ENCODE results near the gene TMEM250. TPM values are rescaled to one million over a fixed set of nuclear protein-coding genes. Genes with fewer than 3 reads are reported as not detected.

The TMEM250 gene
- polyA plus RNA-seq, 1 donor (not counting 4 experiments of a cell fraction or from before 2014, with no cell fraction given): 9.9 TPM

- peaks cover 24% of the 10 kb centered on the region for H3K4me1 ChIP-seq (ENCODE audit: control insufficient read depth, extremely low read depth, insufficient read depth, low read length)
- no peak for FAIRE-seq
Measured at GRCh38 chr9:136115641-136116359, 2.9 kb downstream of the TMEM250 start.

GRCh38 chr9:136115206-136115605 lies 3.5 kb downstream of the TMEM250 start:
- Histone ChIP-seq H3K36me3 (ENCODE audit: control insufficient read depth in 2 of 2, extremely low read depth in 1 of 2, insufficient read depth in 2 of 2, low read length in 2 of 2) (peaks cover 1 to 7% of the 10 kb centered on the region in 2 experiments), H3K4me1 (ENCODE audit: control insufficient read depth, extremely low read depth, insufficient read depth, low read length) (peaks cover 22% of the 10 kb centered on the region), H3K9me1 (ENCODE audit: control insufficient read depth, extremely low read depth, insufficient read depth, low read length) (no peaks in the 10 kb centered on the region), H3K27ac (ENCODE audit: control insufficient read depth, insufficient read depth, low read length) (no peak overlapping the region), H3K9ac (ENCODE audit: control insufficient read depth, extremely low read depth, insufficient read depth, low read length) (no peak overlapping the region), H3K4me3 (ENCODE audit: control insufficient read depth in 2 of 3, extremely low read depth in 1 of 3, insufficient read depth in 2 of 3, low read depth in 1 of 3, low read length in 3 of 3) (no peak overlapping the region), H2AFZ (ENCODE audit: control insufficient read depth, low read length) (no peak overlapping the region), H3K27me3 (ENCODE audit: control insufficient read depth, extremely low read depth, insufficient read depth, low read length) (peaks cover 2% of the 10 kb centered on the region), H4K20me1 (ENCODE audit: control insufficient read depth, extremely low read depth, insufficient read depth, low read length) (no peaks in the 10 kb centered on the region), H3K4me2 (ENCODE audit: control insufficient read depth, extremely low read depth, insufficient read depth, low read depth, low read length) (no peak overlapping the region), H3K79me2 (ENCODE audit: control insufficient read depth, insufficient read depth, low read length) (peaks cover 20% of the 10 kb centered on the region), H3K9me3 (ENCODE audit: control insufficient read depth, low read depth, low read length) (peaks cover 3% of the 10 kb centered on the region)
- FAIRE-seq (no peak), DNase-seq (ENCODE audit: low read depth, low spot score) (no peak)
- TF ChIP-seq EZH2 (IDR thresholded peaks at IDR 0.05; ENCODE audit: low read length): no peak
- no peak for TF ChIP-seq CTCF (optimal IDR thresholded peaks at IDR 0.05 in 1 of 3, IDR thresholded peaks at IDR 0.05 in 1 of 3, conservative IDR thresholded peaks at IDR 0.05 in 1 of 3; ENCODE audit: extremely low read depth in 1 of 3, insufficient read depth in 2 of 3, low read length in 3 of 3)
- dilution Hi-C loops (cut with MboI; ENCODE audit: extremely low pct_ligation_motif_present, low sequenced_read_pairs): no loop called here

More at GRCh38 chr9:136115641-136116359, 2.9 kb downstream of the TMEM250 start:
- DNase-seq (ENCODE audit: low read depth, low spot score): no peak
- H3K9me3 ChIP-seq (ENCODE audit: control insufficient read depth, low read depth, low read length): no peaks in the 10 kb centered on the region
- H3K4me2 ChIP-seq (ENCODE audit: control insufficient read depth, extremely low read depth, insufficient read depth, low read depth, low read length): no peak overlapping the region
- TF ChIP-seq EZH2 (IDR thresholded peaks at IDR 0.05; ENCODE audit: low read length) (no peak), CTCF (optimal IDR thresholded peaks at IDR 0.05 in 1 of 3, IDR thresholded peaks at IDR 0.05 in 1 of 3, conservative IDR thresholded peaks at IDR 0.05 in 1 of 3; ENCODE audit: extremely low read depth in 1 of 3, insufficient read depth in 2 of 3, low read length in 3 of 3) (no peak)
- no peak overlapping the region for H2AFZ ChIP-seq (ENCODE audit: control insufficient read depth, low read length)
- H3K9ac ChIP-seq (ENCODE audit: control insufficient read depth, extremely low read depth, insufficient read depth, low read length): no peak overlapping the region
- no peaks in the 10 kb centered on the region for H3K27me3 ChIP-seq (ENCODE audit: control insufficient read depth, extremely low read depth, insufficient read depth, low read length)
- H3K36me3 ChIP-seq (ENCODE audit: control insufficient read depth in 2 of 2, extremely low read depth in 1 of 2, insufficient read depth in 2 of 2, low read length in 2 of 2): peaks cover 1 to 7% of the 10 kb centered on the region in 2 experiments
- peaks cover 20% of the 10 kb centered on the region for H3K79me2 ChIP-seq (ENCODE audit: control insufficient read depth, insufficient read depth, low read length)
- no peak overlapping the region for H3K4me3 ChIP-seq (ENCODE audit: control insufficient read depth in 2 of 3, extremely low read depth in 1 of 3, insufficient read depth in 2 of 3, low read depth in 1 of 3, low read length in 3 of 3)
- H3K27ac ChIP-seq (ENCODE audit: control insufficient read depth, insufficient read depth, low read length): no peak overlapping the region
- no peaks in the 10 kb centered on the region for H3K9me1 ChIP-seq (ENCODE audit: control insufficient read depth, extremely low read depth, insufficient read depth, low read length)
- no peaks in the 10 kb centered on the region for H4K20me1 ChIP-seq (ENCODE audit: control insufficient read depth, extremely low read depth, insufficient read depth, low read length)
- dilution Hi-C loops (cut with MboI; ENCODE audit: extremely low pct_ligation_motif_present, low sequenced_read_pairs): no loop called here

Measured in keratinocyte (primary cell).